ENCODE results near the gene TMEM109. TPM values are rescaled to one million over a fixed set of nuclear protein-coding genes. Genes with fewer than 3 reads are reported as not detected.

The TMEM109 gene
- total RNA-seq, 2 experiments from 2014 or later, result 27.8 to 32.9 TPM

DNA sequence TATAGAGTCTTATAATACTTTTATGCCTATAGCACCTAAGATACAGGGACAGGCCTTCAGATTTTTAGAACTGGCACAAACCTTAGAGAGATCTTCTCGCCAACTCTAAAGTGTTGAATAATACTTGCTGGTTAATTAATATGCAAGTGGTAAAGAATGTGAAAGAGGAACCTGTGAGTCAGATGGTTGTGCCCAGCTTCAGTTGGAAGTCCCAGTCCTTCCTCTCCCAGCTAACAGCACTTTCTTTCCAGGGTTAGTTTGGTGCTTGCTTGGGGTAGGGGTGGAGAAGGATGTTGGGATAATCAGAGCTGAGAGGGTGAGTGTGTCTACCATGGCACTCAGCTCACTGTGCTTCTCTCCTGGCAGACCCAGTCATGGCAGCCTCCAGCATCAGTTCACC lies 5.4 kb downstream of the TMEM109 start:
- DNase-seq (peak in 2 of 14 experiments; percentile 44 to 45), ATAC-seq (ENCODE audit: poor library complexity) (no peak)
- peaks cover 65% of the 10 kb centered on the region for H3K36me3 Mint-ChIP-seq (ENCODE audit: low read depth)
- ChIA-PET CTCF (interaction anchor here (1.2 kb wide), 1 partner anchor 13 kb away, joined by 3 read pairs; the partner anchor contains the start of gene PRPF19), POLR2A (no interaction called here)
- no peak overlapping the region for H3K27ac Mint-ChIP-seq
- peaks cover 19% of the 10 kb centered on the region for H3K27me3 Mint-ChIP-seq
- no peak overlapping the region for H3K4me3 Mint-ChIP-seq
- peaks cover 46% of the 10 kb centered on the region for H3K4me1 ChIP-seq (ENCODE audit: insufficient read depth, low read length)
- TF ChIP-seq, protein P1, sequence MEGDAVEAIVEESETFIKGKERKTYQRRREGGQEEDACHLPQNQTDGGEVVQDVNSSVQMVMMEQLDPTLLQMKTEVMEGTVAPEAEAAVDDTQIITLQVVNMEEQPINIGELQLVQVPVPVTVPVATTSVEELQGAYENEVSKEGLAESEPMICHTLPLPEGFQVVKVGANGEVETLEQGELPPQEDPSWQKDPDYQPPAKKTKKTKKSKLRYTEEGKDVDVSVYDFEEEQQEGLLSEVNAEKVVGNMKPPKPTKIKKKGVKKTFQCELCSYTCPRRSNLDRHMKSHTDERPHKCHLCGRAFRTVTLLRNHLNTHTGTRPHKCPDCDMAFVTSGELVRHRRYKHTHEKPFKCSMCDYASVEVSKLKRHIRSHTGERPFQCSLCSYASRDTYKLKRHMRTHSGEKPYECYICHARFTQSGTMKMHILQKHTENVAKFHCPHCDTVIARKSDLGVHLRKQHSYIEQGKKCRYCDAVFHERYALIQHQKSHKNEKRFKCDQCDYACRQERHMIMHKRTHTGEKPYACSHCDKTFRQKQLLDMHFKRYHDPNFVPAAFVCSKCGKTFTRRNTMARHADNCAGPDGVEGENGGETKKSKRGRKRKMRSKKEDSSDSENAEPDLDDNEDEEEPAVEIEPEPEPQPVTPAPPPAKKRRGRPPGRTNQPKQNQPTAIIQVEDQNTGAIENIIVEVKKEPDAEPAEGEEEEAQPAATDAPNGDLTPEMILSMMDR (IDR thresholded peaks at IDR 0.05), result no peak
- peaks cover 53% of the 10 kb centered on the region for H3K36me3 ChIP-seq (ENCODE audit: insufficient read depth, low read length)
- peaks cover 31% of the 10 kb centered on the region for H3K4me1 Mint-ChIP-seq (ENCODE audit: low read depth)
- H3K27me3 ChIP-seq (ENCODE audit: control insufficient read depth in 1 of 2, insufficient read depth in 2 of 2, low read length in 2 of 2), result peaks cover 14 to 16% of the 10 kb centered on the region in 2 experiments
- H3K9me3 Mint-ChIP-seq, result no peaks in the 10 kb centered on the region
- intact Hi-C loops (cut with DNase I, micrococcal nuclease), result loop anchor here in 1 of 2 experiments (5.0 kb wide), 1 partner anchor 33 kb away; the partner anchor contains the start of gene SLC15A3
- H3K27ac ChIP-seq (ENCODE audit: low read depth in 1 of 2, low read length in 2 of 2), result no peak overlapping the region
- peaks cover 0 to 7% of the 10 kb centered on the region in 2 experiments for H3K9me3 ChIP-seq (ENCODE audit: control insufficient read depth in 1 of 2, insufficient read depth in 1 of 2, low read length in 2 of 2)
- no peak overlapping the region for H3K4me3 ChIP-seq (ENCODE audit: low read length)

DNA sequence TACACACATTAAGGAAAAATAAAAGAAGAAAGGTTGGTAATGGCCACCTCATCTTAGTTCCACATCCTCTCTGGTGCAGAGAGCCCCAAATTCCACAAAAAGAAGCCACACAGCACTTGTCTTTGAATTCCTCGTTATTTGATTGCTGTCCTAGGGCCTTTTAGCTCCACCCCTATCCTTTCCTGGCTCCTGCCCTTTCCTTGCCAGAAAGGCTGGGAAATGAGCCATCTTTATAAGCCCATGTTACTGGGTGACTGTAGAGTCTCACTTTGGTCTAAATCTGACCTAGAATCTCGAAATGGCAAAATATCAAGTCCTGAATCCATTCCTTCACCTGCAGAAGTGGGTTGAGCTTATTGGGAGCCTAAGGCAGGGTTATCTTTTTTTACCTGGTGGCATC lies 6.0 kb downstream of the TMEM109 start:
- Histone ChIP-seq H3K4me3 (ENCODE audit: low read length) (no peak overlapping the region), H3K4me1 (ENCODE audit: insufficient read depth, low read length) (peaks cover 45% of the 10 kb centered on the region), H3K27ac (ENCODE audit: low read depth in 1 of 2, low read length in 2 of 2) (no peak overlapping the region), H3K9me3 (ENCODE audit: control insufficient read depth in 1 of 2, insufficient read depth in 1 of 2, low read length in 2 of 2) (peaks cover 0 to 10% of the 10 kb centered on the region in 2 experiments), H3K36me3 (ENCODE audit: insufficient read depth, low read length) (peaks cover 53% of the 10 kb centered on the region), H3K27me3 (ENCODE audit: control insufficient read depth in 1 of 2, insufficient read depth in 2 of 2, low read length in 2 of 2) (peaks cover 19 to 22% of the 10 kb centered on the region in 2 experiments)
- Mint-ChIP-seq H3K4me3 (no peak overlapping the region), H3K27me3 (peaks cover 19% of the 10 kb centered on the region), H3K36me3 (ENCODE audit: low read depth) (peaks cover 63% of the 10 kb centered on the region), H3K27ac (no peak overlapping the region), H3K9me3 (no peaks in the 10 kb centered on the region), H3K4me1 (ENCODE audit: low read depth) (peaks cover 27% of the 10 kb centered on the region)
- intact Hi-C loops (cut with DNase I, micrococcal nuclease), result loop anchor here in 1 of 2 experiments (5.0 kb wide), 1 partner anchor 32 kb away; the partner anchor contains the start of gene SLC15A3
- DNase-seq, result no peak
- ATAC-seq (ENCODE audit: poor library complexity), result no peak
- ChIA-PET POLR2A (no interaction called here), CTCF (interaction anchor here (1.2 kb wide), 1 partner anchor 14 kb away, joined by 3 read pairs; the partner anchor contains the start of gene PRPF19)
- TF ChIP-seq, protein P1 (IDR thresholded peaks at IDR 0.05), result no peak

DNA sequence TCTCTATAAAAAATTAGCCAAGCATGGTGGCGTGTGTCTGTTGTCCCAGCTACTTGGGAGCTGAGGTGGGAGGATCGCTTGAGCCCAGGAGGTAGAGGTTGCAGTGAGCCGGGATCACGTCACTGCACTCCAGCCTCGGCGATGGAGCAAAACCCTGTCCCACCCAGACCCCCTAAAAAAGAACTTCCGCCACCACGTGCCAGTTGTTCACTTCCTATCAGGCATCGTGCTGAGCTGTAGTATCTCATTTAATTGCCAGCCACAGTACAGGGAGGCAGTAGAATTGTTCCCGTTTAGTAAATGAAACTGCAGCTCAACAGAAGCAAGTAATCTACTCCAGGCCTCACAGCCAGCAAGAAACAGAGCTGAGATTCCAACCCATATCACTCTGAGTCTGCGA lies 7.3 kb downstream of the TMEM109 start:
- H3K36me3 ChIP-seq (ENCODE audit: insufficient read depth, low read length), result peaks cover 53% of the 10 kb centered on the region
- Mint-ChIP-seq H3K27me3 (peaks cover 32% of the 10 kb centered on the region), H3K27ac (no peak overlapping the region), H3K4me1 (ENCODE audit: low read depth) (peaks cover 19% of the 10 kb centered on the region), H3K9me3 (no peaks in the 10 kb centered on the region), H3K36me3 (ENCODE audit: low read depth) (peaks cover 52% of the 10 kb centered on the region), H3K4me3 (no peak overlapping the region)
- peaks cover 0 to 14% of the 10 kb centered on the region in 2 experiments for H3K9me3 ChIP-seq (ENCODE audit: control insufficient read depth in 1 of 2, insufficient read depth in 1 of 2, low read length in 2 of 2)
- H3K4me3 ChIP-seq (ENCODE audit: low read length), result no peak overlapping the region
- ChIA-PET CTCF (no interaction called here), POLR2A (interaction anchor here (1.6 kb wide), 1 partner anchor 9 kb away, joined by 3 read pairs; no protein-coding TSS in a partner anchor)
- DNase-seq (no peak), ATAC-seq (ENCODE audit: poor library complexity) (no peak)
- no peak overlapping the region for H3K27ac ChIP-seq (ENCODE audit: low read depth in 1 of 2, low read length in 2 of 2)
- TF ChIP-seq, protein P1 (IDR thresholded peaks at IDR 0.05), result no peak
- H3K4me1 ChIP-seq (ENCODE audit: insufficient read depth, low read length), result peaks cover 39% of the 10 kb centered on the region
- H3K27me3 ChIP-seq (ENCODE audit: control insufficient read depth in 1 of 2, insufficient read depth in 2 of 2, low read length in 2 of 2), result peaks cover 25 to 28% of the 10 kb centered on the region in 2 experiments
- intact Hi-C loops (cut with DNase I, micrococcal nuclease), result no loop called here

Data from CD4-positive, alpha-beta T cell (primary cell).